Measurements from ENCODE around the gene NRXN3. TPM values are rescaled to one million over a fixed set of nuclear protein-coding genes. Genes with fewer than 3 reads are reported as not detected.

NRXN3 gene
- total and polyA plus RNA-seq, 4 donors: 1.5 to 16.6 (median 7.7) TPM

DNA sequence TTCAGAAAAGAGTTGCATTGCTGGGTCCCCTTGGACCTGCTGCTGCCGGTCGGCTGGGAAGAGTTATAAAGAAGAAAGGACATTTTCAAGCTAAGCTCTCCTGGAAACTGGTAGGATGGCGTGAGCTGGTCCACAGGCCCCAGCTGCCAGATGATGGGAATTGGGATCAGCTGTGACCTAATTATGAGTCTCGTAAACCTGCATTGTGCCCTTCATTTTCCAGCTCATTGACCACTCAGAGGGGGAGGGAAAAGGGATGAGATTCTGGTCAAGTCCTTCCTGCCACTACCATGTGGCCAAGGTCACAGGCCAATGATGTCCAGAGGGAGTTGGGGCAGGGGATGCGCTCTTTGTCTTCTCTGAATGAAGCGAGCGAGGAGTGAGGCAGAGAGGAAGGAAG, 320.9 kb downstream of the NRXN3 start:
- Histone ChIP-seq H3K4me3 (ENCODE audit: low read length in 2 of 2) (no peak overlapping the region), H3K9me3 (ENCODE audit: control insufficient read depth, low read length) (no peaks in the 10 kb centered on the region), H3K27ac (ENCODE audit: low read depth in 1 of 2, low read length in 2 of 2) (no peak overlapping the region), H3K4me1 (ENCODE audit: control insufficient read depth in 1 of 2, insufficient read depth in 2 of 2, low read length in 2 of 2) (no peaks in the 10 kb centered on the region), H3K27me3 (ENCODE audit: control insufficient read depth in 1 of 2, insufficient read depth in 2 of 2, low read length in 1 of 2) (no peaks in the 10 kb centered on the region), H3K36me3 (ENCODE audit: control insufficient read depth in 1 of 2, insufficient read depth in 2 of 2, low read length in 1 of 2) (no peaks in the 10 kb centered on the region)
- 60 to 74% methylated on average over 7 of the region's 7 CpGs for WGBS, 2 donors
- intact Hi-C loops (cut with DNase I): no loop called here
- DNase-seq (no peak), ATAC-seq (ENCODE audit: low FRiP score) (no peak)

DNA sequence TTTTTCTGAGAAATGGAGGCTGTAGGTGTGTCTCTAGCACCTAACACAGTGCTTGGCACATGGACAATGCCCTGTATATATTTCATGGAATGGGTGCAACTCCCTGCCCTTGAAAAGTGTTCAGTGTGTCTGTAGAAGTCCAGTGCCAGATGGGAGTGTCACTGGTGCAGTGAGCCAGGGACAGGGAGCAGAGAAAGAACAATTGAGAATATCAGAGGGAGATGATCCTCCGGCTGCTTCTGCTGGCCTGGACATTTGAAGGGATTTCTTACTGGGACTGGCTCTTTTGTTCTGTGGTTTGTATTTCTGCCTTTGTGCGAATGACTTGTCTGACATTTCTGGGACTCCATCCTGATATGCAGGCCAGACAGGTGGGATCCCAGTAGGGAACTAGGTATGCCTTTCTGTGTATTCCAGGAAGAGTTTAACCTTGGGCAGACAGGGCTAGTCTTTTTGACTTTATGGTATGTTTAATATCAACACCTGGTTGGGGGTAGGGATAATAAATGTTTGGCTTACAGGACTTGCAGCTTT, 328.0 kb downstream of the NRXN3 start:
- intact Hi-C loops (cut with DNase I): no loop called here
- WGBS, 2 donors: 79 to 87% methylated on average over 2 of the region's 2 CpGs
- Histone ChIP-seq H3K9me3 (ENCODE audit: control insufficient read depth, low read length) (peaks cover 4% of the 10 kb centered on the region), H3K27me3 (ENCODE audit: control insufficient read depth in 1 of 2, insufficient read depth in 2 of 2, low read length in 1 of 2) (no peaks in the 10 kb centered on the region), H3K36me3 (ENCODE audit: control insufficient read depth in 1 of 2, insufficient read depth in 2 of 2, low read length in 1 of 2) (no peaks in the 10 kb centered on the region), H3K27ac (ENCODE audit: low read depth in 1 of 2, low read length in 2 of 2) (no peak overlapping the region), H3K4me1 (ENCODE audit: control insufficient read depth in 1 of 2, insufficient read depth in 2 of 2, low read length in 2 of 2) (no peaks in the 10 kb centered on the region), H3K4me3 (ENCODE audit: low read length in 2 of 2) (no peak overlapping the region)
- no peak for DNase-seq
- ATAC-seq (ENCODE audit: low FRiP score): no peak

DNA sequence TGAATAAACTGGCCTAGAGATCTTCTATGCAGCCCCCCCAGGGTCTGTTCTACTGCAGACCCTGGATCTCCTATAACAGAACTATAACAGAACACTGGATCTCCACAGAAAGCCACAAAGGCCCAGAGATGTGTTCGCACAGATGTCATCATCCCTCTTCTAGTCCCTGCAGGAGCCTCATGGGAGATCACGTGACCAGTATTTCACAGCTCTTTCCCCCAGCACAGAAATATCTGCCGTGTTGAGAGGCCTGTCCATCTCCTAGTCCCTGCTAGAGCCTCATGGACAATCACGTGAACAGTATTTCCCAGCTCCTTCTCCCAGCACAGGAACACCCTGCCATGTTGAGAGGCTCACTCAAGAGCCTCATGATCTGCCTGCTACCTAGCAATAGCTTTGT, 331.7 kb downstream of the NRXN3 start:
- 52 to 71% methylated on average over 4 of the region's 4 CpGs for WGBS, 2 donors
- intact Hi-C loops (cut with DNase I): no loop called here
- H3K27ac ChIP-seq (ENCODE audit: low read depth in 1 of 2, low read length in 2 of 2): no peak overlapping the region
- no peaks in the 10 kb centered on the region for H3K27me3 ChIP-seq (ENCODE audit: control insufficient read depth in 1 of 2, insufficient read depth in 2 of 2, low read length in 1 of 2)
- peaks cover 4% of the 10 kb centered on the region for H3K9me3 ChIP-seq (ENCODE audit: control insufficient read depth, low read length)
- ATAC-seq (ENCODE audit: low FRiP score): no peak
- DNase-seq: no peak
- H3K4me3 ChIP-seq (ENCODE audit: low read length in 2 of 2): no peak overlapping the region
- no peaks in the 10 kb centered on the region for H3K4me1 ChIP-seq (ENCODE audit: control insufficient read depth in 1 of 2, insufficient read depth in 2 of 2, low read length in 2 of 2)
- no peaks in the 10 kb centered on the region for H3K36me3 ChIP-seq (ENCODE audit: control insufficient read depth in 1 of 2, insufficient read depth in 2 of 2, low read length in 1 of 2)

DNA sequence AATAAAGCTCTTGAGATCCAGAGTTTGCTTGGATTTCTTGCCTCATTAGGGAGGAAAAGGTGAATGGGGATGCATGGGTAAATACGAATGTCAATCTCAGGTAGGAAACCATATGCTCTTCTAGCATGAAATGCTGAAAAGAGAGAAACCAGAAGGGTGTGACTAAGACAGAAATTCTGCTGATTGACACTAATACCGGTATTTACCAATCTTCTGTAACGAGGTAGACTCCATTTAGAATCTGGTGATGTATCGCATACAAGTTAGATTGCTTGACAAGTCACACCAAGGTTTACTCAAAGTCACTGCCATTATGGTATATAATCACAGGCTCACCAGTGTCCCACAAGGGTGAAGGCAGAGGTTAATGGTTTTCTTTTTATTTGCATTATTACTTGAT, 337.9 kb downstream of the NRXN3 start:
- no peak for ATAC-seq (ENCODE audit: low FRiP score)
- 82 to 86% methylated on average over 4 of the region's 4 CpGs for WGBS, 2 donors

DNA sequence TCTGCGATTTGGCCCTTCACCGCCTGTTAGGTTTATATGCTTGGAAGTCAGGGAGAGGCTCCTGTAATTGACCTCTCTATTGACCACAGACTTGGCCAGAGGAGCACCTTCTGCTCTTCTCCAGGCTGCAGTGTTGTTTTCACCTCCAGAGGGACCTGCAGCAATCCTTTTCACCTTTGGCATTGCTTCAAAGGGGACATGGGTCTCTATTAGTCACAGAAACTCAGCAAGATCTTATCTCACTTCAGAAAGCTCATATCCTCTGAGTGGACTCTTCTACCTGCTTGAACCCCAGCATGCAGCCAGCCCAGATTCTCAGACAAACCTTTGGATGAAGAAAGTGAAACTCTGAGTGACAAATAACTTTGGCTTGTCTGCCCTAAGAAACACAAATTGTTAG, 339.3 kb downstream of the NRXN3 start:
- Histone ChIP-seq H3K27ac (ENCODE audit: low read depth in 1 of 2, low read length in 2 of 2) (no peak overlapping the region), H3K27me3 (ENCODE audit: control insufficient read depth in 1 of 2, insufficient read depth in 2 of 2, low read length in 1 of 2) (no peaks in the 10 kb centered on the region), H3K4me3 (ENCODE audit: low read length in 2 of 2) (no peak overlapping the region), H3K9me3 (ENCODE audit: control insufficient read depth, low read length) (no peaks in the 10 kb centered on the region), H3K36me3 (ENCODE audit: control insufficient read depth in 1 of 2, insufficient read depth in 2 of 2, low read length in 1 of 2) (no peaks in the 10 kb centered on the region), H3K4me1 (ENCODE audit: control insufficient read depth in 1 of 2, insufficient read depth in 2 of 2, low read length in 2 of 2) (no peaks in the 10 kb centered on the region)
- DNase-seq: no peak
- intact Hi-C loops (cut with DNase I): no loop called here
- no peak for ATAC-seq (ENCODE audit: low FRiP score)
- 41 to 92% methylated on average over 2 of the region's 2 CpGs for WGBS, 2 donors

More for the DNA sequence above, 337.9 kb downstream of the NRXN3 start:
- H3K9me3 ChIP-seq (ENCODE audit: control insufficient read depth, low read length): no peaks in the 10 kb centered on the region
- no peaks in the 10 kb centered on the region for H3K36me3 ChIP-seq (ENCODE audit: control insufficient read depth in 1 of 2, insufficient read depth in 2 of 2, low read length in 1 of 2)
- no peak overlapping the region for H3K27ac ChIP-seq (ENCODE audit: low read depth in 1 of 2, low read length in 2 of 2)
- no peaks in the 10 kb centered on the region for H3K4me1 ChIP-seq (ENCODE audit: control insufficient read depth in 1 of 2, insufficient read depth in 2 of 2, low read length in 2 of 2)
- DNase-seq: no peak
- no peak overlapping the region for H3K4me3 ChIP-seq (ENCODE audit: low read length in 2 of 2)
- intact Hi-C loops (cut with DNase I): no loop called here
- H3K27me3 ChIP-seq (ENCODE audit: control insufficient read depth in 1 of 2, insufficient read depth in 2 of 2, low read length in 1 of 2): no peaks in the 10 kb centered on the region

DNA sequence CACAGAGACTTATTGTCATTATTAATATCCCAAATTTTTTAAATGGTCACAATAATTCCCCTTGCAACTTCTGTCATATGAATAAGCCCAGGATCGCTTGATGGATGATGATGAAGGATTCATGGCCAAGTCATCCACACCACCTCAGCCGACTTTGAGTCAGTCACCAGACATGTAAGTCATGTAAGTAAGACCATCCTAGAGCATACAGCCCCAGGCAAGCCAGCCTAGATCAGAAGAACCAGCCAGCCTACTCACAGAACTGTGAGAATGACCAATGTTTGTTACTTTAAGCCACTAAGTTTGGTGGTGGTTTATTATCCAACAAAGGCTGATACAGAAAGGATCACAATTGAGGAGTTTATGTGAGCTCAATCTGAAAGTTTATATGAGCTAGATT, 341.8 kb downstream of the NRXN3 start:
- Histone ChIP-seq H3K27me3 (ENCODE audit: control insufficient read depth in 1 of 2, insufficient read depth in 2 of 2, low read length in 1 of 2) (no peaks in the 10 kb centered on the region), H3K4me3 (ENCODE audit: low read length in 2 of 2) (no peak overlapping the region), H3K27ac (ENCODE audit: low read depth in 1 of 2, low read length in 2 of 2) (no peak overlapping the region), H3K4me1 (ENCODE audit: control insufficient read depth in 1 of 2, insufficient read depth in 2 of 2, low read length in 2 of 2) (no peaks in the 10 kb centered on the region), H3K36me3 (ENCODE audit: control insufficient read depth in 1 of 2, insufficient read depth in 2 of 2, low read length in 1 of 2) (no peaks in the 10 kb centered on the region), H3K9me3 (ENCODE audit: control insufficient read depth, low read length) (no peaks in the 10 kb centered on the region)
- ATAC-seq (ENCODE audit: low FRiP score) (no peak), DNase-seq (no peak)
- intact Hi-C loops (cut with DNase I): no loop called here
- WGBS, 2 donors: 81 to 82% methylated on average over 2 of the region's 2 CpGs

DNA sequence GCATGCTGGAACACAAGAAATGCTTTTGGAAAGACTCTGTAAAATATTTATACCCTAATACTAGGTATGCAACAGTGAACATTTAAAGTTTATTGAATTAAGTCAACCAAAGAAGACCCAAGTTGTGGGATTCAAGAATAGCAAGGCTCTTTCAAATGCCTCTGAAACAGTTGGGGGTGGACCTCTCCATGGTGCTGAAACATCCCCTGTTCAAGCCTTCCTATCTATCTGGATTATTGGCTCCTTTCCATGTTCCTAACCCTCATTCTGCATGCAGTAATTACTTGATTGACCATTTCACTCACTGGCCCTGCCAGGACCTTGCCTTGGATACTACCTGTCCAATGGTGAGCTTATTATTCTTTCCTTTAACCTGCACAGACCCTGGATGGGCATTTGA, 349.7 kb downstream of the NRXN3 start:
- ATAC-seq (ENCODE audit: low FRiP score) (no peak), DNase-seq (no peak)
- H3K36me3 ChIP-seq (ENCODE audit: control insufficient read depth in 1 of 2, insufficient read depth in 2 of 2, low read length in 1 of 2): no peaks in the 10 kb centered on the region

DNA sequence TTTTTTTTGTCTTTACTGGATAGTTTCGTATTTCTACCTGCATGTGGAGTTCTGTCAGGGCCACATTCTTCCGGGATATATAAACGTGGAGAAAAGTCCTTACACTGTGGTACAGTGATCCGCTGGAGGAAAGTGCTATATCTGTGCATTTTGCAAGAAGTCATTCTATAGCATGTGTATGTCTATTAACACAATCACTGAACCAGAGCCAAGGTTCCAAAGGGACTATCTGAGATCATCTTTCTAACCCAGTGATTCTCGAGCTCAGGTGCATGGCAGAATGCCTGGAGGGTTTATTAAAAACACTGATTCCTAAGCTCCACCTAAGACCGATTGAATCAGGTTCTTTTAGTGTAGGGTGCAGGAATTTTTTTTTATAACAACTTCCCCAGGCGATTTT, 354.0 kb downstream of the NRXN3 start:
- H3K36me3 ChIP-seq (ENCODE audit: control insufficient read depth in 1 of 2, insufficient read depth in 2 of 2, low read length in 1 of 2): no peaks in the 10 kb centered on the region
- intact Hi-C loops (cut with DNase I): no loop called here
- H3K4me1 ChIP-seq (ENCODE audit: control insufficient read depth in 1 of 2, insufficient read depth in 2 of 2, low read length in 2 of 2): no peaks in the 10 kb centered on the region
- no peak overlapping the region for H3K27ac ChIP-seq (ENCODE audit: low read depth in 1 of 2, low read length in 2 of 2)
- 70 to 73% methylated on average over 7 of the region's 7 CpGs for WGBS, 2 donors
- no peak overlapping the region for H3K4me3 ChIP-seq (ENCODE audit: low read length in 2 of 2)
- ATAC-seq (ENCODE audit: low FRiP score) (no peak), DNase-seq (no peak)
- H3K9me3 ChIP-seq (ENCODE audit: control insufficient read depth, low read length): peaks cover 2% of the 10 kb centered on the region
- H3K27me3 ChIP-seq (ENCODE audit: control insufficient read depth in 1 of 2, insufficient read depth in 2 of 2, low read length in 1 of 2): no peaks in the 10 kb centered on the region

More for the DNA sequence above, 349.7 kb downstream of the NRXN3 start:
- no peaks in the 10 kb centered on the region for H3K27me3 ChIP-seq (ENCODE audit: control insufficient read depth in 1 of 2, insufficient read depth in 2 of 2, low read length in 1 of 2)
- no peak overlapping the region for H3K4me3 ChIP-seq (ENCODE audit: low read length in 2 of 2)
- no peaks in the 10 kb centered on the region for H3K4me1 ChIP-seq (ENCODE audit: control insufficient read depth in 1 of 2, insufficient read depth in 2 of 2, low read length in 2 of 2)
- H3K27ac ChIP-seq (ENCODE audit: low read depth in 1 of 2, low read length in 2 of 2): no peak overlapping the region
- H3K9me3 ChIP-seq (ENCODE audit: control insufficient read depth, low read length): no peaks in the 10 kb centered on the region
- intact Hi-C loops (cut with DNase I): no loop called here

DNA sequence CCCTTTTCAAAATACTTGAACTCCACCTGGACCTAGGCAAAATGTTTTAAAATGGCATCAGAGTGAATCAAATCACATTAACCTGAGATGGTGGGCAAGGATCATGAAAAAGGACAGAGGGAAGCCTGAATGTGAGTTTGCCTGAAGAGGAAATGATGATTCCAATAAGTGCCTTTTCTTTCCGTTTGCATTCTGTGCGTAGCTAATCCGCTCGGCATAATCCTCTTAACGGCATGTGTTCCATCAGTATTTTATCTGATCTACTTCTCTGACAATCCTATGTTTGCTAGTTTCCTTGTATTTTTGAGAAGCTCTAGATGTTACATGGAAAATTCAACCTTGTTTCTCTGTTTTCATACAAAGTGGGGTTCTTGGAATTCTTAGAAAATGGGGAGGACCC, 354.6 kb downstream of the NRXN3 start:
- H3K9me3 ChIP-seq (ENCODE audit: control insufficient read depth, low read length): peaks cover 2% of the 10 kb centered on the region
- no peak for DNase-seq
- WGBS, 2 donors: 88 to 89% methylated on average over 5 of the region's 5 CpGs
- no peaks in the 10 kb centered on the region for H3K4me1 ChIP-seq (ENCODE audit: control insufficient read depth in 1 of 2, insufficient read depth in 2 of 2, low read length in 2 of 2)
- no peak overlapping the region for H3K4me3 ChIP-seq (ENCODE audit: low read length in 2 of 2)
- no peak overlapping the region for H3K27ac ChIP-seq (ENCODE audit: low read depth in 1 of 2, low read length in 2 of 2)
- ATAC-seq (ENCODE audit: low FRiP score): no peak
- H3K36me3 ChIP-seq (ENCODE audit: control insufficient read depth in 1 of 2, insufficient read depth in 2 of 2, low read length in 1 of 2): no peaks in the 10 kb centered on the region
- intact Hi-C loops (cut with DNase I): no loop called here
- no peaks in the 10 kb centered on the region for H3K27me3 ChIP-seq (ENCODE audit: control insufficient read depth in 1 of 2, insufficient read depth in 2 of 2, low read length in 1 of 2)
